ENCODE measurements around the gene ZFP69B.
"Not testable (repeated sequence)": the region's sequence is repeated elsewhere in the genome, so short reads cannot be mapped to it uniquely, and the experiment has no call there.

The ZFP69B gene

GRCh38 chr1:40479156-40479555 lies 28.9 kb downstream of the ZFP69B start:
- Histone ChIP-seq H3K27me3 (replicated peaks; ENCODE audit: control insufficient read depth, insufficient read depth, low read length) (no peaks in the 10 kb centered on the region), H3K36me3 (ENCODE audit: control insufficient read depth, insufficient read depth, low read length, severe bottlenecking) (peaks cover 12% of the 10 kb centered on the region), H3K4me1 (ENCODE audit: control insufficient read depth, insufficient read depth, low read length) (peaks cover 9% of the 10 kb centered on the region), H3K9me3 (ENCODE audit: control insufficient read depth, low read length) (peaks cover 25% of the 10 kb centered on the region), H3K4me3 (ENCODE audit: low read length) (no peak overlapping the region), H3K9ac (ENCODE audit: low read length) (no peak overlapping the region)
- DNase-seq (ENCODE audit: low read depth): no peak

GRCh38 chr1:40495315-40495903 lies 45.1 kb downstream of the ZFP69B start:
- DNase-seq (ENCODE audit: low read depth): no peak

DNA sequence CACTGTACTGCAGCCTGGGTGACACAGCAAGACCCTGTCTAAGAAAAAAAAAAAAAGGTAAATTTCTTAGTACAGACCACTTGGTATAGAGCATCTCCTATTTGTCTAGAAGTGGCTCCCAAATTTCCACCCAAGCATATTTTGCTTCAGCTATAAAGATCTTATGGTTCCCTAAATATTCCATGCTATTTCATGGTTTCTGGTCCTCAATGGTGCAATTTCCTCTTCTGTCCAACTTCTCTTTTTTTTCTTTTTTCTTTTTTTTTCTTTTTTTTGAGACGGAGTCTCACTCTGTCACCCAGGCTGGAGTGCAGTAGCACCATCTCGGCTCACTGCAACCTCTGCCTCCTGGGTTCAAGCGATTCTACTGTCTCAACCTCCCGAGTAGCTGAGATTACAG lies 52.4 kb downstream of the ZFP69B start:
- H3K36me3 ChIP-seq (ENCODE audit: control insufficient read depth, insufficient read depth, low read length, severe bottlenecking): peaks cover 19% of the 10 kb centered on the region
- H3K27me3 ChIP-seq (replicated peaks; ENCODE audit: control insufficient read depth, insufficient read depth, low read length); H3K4me3 ChIP-seq (ENCODE audit: low read length); H3K4me1 ChIP-seq (ENCODE audit: control insufficient read depth, insufficient read depth, low read length); H3K9ac ChIP-seq (ENCODE audit: low read length); DNase-seq (ENCODE audit: low read depth): not testable (repeated sequence)
- peaks cover 42% of the 10 kb centered on the region for H3K9me3 ChIP-seq (ENCODE audit: control insufficient read depth, low read length)

More at GRCh38 chr1:40495315-40495903, 45.1 kb downstream of the ZFP69B start:
- H3K4me3 ChIP-seq (ENCODE audit: low read length): peak overlapping the region; percentile 37
- peaks cover 77% of the 10 kb centered on the region for H3K36me3 ChIP-seq (ENCODE audit: control insufficient read depth, insufficient read depth, low read length, severe bottlenecking)
- no peak overlapping the region for H3K9ac ChIP-seq (ENCODE audit: low read length)
- H3K4me1 ChIP-seq (ENCODE audit: control insufficient read depth, insufficient read depth, low read length): no peaks in the 10 kb centered on the region
- peaks cover 85% of the 10 kb centered on the region for H3K9me3 ChIP-seq (ENCODE audit: control insufficient read depth, low read length)
- no peaks in the 10 kb centered on the region for H3K27me3 ChIP-seq (replicated peaks; ENCODE audit: control insufficient read depth, insufficient read depth, low read length)

- H3K9ac ChIP-seq (ENCODE audit: low read length): peak overlapping the region; percentile 97
- H3K9me3 ChIP-seq (ENCODE audit: control insufficient read depth, low read length): peaks cover 12% of the 10 kb centered on the region
- peaks cover 8% of the 10 kb centered on the region for H3K4me1 ChIP-seq (ENCODE audit: control insufficient read depth, insufficient read depth, low read length)
- H3K27me3 ChIP-seq (replicated peaks; ENCODE audit: control insufficient read depth, insufficient read depth, low read length): no peaks in the 10 kb centered on the region
- H3K4me3 ChIP-seq (ENCODE audit: low read length): peak overlapping the region; percentile 97
- DNase-seq (ENCODE audit: low read depth): no peak
- peaks cover 4% of the 10 kb centered on the region for H3K36me3 ChIP-seq (ENCODE audit: control insufficient read depth, insufficient read depth, low read length, severe bottlenecking)
Observed at GRCh38 chr1:40507973-40508372, 57.7 kb downstream of the ZFP69B start.

DNA sequence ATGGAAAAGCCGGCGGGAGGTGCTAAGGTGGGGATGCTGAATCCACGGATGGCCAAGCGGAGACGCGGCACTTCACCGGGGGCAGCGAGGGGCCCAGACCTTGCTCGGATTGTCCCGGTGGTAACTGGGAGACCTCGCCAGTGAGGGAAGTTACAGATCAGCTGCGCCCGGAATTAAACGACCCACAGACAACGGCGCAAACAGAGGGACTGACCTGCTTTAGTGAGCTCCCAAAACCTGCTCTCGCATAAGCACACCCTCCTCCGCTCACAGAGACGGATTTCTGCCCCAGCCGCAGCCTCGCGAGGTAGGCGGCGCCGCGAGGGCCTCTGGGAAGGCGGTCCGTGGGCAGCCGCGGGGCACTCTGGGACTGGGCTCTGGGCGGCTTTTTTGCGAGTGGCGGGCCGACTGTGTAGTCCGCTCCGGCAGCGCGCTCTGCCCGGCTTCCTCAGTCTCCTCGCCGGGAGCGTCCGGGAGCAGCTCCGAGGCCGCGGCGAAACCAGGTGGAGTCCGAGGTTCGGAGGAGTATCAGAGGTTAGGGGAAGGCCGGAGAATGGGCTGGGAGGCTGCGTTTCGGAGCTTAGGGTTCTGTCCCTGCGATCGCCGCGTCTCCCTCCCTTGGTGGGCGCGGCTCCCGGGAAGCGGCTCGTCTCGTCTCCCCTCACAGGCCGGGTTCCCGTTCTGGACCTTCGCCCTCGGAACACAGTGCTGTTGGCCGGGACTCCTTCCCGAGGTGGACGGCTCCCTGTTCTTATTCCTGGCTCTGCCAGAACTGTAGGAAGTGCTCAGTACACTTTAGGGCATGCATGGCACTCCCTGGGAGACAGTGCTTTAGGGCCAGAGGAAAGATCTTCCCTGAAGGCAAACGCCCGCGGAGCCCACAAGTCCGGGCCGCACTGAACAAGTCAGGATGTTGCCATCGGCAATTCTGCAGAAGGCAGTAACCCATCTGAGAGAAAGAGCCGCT lies 58.4 kb downstream of the ZFP69B start, which contains the start of gene EXO5:
TSS of gene EXO5 (plus strand) at position 393 of the 967 bp plus-strand sequence. CDS start 5,778 bp downstream, outside the sequence.
- Histone ChIP-seq H3K9ac (ENCODE audit: low read length) (peak within 1 kb of the TSS; percentile 97), H3K9me3 (ENCODE audit: control insufficient read depth, low read length) (peaks cover 7% of the 10 kb centered on the region), H3K36me3 (ENCODE audit: control insufficient read depth, insufficient read depth, low read length, severe bottlenecking) (no peaks in the 10 kb centered on the region), H3K4me3 (ENCODE audit: low read length) (peak within 1 kb of the TSS; percentile 97), H3K27me3 (replicated peaks; ENCODE audit: control insufficient read depth, insufficient read depth, low read length) (no peaks in the 10 kb centered on the region), H3K4me1 (ENCODE audit: control insufficient read depth, insufficient read depth, low read length) (peaks cover 8% of the 10 kb centered on the region)
- DNase-seq (ENCODE audit: low read depth): peak; percentile 93
